HG03565 (cell line): ENCODE results near the gene CBX3.
"Not testable (repeated sequence)": the region's sequence is repeated elsewhere in the genome, so short reads cannot be mapped to it uniquely, and the experiment has no call there.

Experiments
- ATAC-seq: cut with Tn5 transposase; IDR thresholded peaks from one replicate; pipeline ENCODE4 v1.9.1; 2021; ENCODE audit warnings: mild to moderate bottlenecking, moderate library complexity; ENCODE audit not compliant: unreplicated experiment

Gene CBX3

DNA sequence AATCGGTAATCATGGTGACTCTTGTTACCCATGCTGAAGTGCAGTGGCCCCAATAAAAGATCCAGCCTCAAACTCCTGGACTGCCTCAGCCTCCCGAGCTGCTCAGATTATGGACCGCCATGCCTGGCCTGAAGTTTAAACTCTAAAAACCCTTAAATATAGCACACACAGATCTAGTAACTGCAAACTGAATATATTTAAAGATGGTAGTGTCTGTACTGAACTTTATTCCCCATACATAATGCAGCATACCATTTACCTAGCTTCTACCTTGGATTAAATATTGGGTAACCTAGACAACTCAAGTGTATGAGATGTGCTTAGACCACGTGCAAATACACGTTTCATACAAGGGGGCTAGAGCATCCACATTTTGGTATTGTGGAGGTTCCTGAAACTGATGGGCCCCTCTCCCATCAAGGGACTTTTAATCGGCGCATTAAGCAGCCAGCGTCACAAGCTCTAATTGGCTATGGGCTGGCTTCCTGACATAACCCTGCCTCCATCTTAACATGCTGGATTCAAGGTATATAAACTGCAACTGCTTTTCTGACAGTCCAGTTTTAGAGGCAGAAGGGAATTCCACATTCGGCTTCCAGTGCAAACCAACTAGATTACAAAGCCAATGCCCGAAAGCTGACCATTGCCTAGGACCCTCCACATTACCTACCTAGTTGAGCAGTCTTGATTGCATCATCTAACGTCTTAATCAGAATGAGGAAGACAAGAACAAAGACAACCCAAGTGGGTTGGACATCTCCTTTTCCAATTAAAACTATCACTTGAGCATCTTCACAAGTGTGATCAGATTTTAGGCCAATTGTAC, 14.0 kb upstream of the CBX3 start:
- ATAC-seq: no peak

DNA sequence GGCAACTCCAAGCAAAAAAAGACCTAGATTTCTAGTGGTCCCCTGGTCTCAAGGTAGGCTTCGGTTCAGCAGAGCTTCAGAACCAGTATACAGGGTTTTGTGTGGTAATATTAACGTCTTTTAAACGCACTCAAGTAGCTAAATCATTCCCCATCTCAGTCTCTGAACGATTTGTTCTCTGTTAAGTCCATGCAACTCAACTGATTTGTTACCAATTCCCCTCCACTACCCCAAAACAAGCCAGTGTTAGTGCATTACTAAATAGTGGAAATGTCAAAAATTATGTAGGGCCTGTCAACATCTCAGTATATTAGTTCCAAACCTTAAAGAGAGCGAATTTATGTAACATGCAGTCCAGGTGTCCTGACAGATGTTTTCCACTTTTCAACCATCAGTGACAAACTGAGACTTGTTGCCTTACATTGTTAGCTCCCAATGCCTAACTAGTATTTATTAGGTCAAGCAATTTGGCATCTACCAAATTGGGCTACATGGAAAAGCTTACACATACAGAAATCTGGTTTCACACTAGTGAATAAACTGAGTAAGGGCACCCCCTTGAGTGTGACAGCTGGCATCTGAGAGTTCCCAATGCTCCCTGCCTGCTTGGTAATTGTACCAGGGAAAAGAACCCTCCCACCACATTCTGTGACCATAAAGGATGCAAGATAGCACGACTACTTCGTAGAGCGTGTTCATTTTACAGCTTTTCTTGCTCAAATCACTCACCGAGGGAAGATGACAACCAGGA, 13.2 kb upstream of the CBX3 start:
- ATAC-seq: no peak

DNA sequence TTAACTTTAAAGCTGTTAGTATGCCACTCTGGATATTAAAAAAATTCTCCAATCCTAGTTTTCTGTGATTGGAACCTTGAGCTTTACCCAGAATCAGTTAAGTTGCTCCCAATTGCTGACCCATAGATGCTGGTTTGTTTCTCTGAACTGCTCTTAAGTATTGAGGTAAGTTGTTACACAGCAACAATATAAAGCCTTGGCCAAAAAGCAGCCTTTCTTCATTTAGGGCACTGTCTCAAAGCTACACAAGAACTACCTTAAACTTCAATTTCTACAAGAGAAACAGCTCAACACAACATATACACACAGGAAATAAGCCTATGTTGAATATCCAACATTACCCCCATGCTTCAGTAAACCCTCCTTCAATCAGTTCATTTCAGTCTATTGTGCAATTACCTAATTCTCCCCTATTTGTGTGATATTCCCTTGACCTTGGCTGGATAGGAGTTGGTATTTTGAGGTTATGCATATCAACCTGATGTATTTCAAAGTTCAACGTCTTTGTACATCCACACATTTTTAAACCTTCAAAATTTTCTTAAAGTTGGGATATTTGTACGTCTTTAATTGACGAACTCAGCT, 12.5 kb upstream of the CBX3 start:
- no peak for ATAC-seq

DNA sequence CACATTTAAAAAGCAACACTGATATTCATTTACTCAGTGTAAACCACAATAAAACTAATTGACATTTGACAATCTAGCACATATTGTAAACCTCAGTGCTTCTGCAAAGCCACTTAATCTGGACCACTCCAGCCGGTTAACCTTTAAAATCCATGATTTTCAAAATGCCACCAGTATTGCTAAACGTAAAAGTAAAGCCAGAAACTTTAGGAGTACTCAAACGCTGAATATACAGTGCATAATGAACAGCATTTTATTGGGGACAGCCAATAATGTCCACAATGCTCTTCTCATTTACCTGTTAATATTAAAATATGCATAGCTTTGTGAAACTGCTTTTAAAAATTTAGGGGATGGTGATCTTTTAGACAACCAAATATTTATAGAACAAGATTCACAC, 11.8 kb upstream of the CBX3 start:
- no peak for ATAC-seq

DNA sequence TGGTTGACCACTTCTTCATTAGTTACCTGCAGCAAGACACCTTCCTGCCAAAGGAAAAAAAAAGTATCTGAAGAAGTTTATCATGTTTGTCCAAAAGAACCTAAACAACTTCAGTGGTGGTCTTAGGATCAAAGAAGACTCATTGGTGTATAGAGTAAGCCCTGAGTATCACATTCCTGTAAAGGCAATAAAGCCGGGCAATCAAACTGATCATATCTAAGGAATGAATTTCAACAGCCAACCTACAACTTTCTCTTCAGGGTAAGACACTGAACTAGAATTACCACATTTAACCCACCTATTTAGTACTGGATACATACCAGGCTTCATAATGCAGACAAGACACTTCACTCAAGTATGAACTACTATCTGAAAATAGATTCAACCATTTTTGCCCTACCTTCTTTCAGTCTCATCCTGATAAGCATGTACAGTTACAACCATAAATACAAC, 11.1 kb upstream of the CBX3 start:
- no peak for ATAC-seq

DNA sequence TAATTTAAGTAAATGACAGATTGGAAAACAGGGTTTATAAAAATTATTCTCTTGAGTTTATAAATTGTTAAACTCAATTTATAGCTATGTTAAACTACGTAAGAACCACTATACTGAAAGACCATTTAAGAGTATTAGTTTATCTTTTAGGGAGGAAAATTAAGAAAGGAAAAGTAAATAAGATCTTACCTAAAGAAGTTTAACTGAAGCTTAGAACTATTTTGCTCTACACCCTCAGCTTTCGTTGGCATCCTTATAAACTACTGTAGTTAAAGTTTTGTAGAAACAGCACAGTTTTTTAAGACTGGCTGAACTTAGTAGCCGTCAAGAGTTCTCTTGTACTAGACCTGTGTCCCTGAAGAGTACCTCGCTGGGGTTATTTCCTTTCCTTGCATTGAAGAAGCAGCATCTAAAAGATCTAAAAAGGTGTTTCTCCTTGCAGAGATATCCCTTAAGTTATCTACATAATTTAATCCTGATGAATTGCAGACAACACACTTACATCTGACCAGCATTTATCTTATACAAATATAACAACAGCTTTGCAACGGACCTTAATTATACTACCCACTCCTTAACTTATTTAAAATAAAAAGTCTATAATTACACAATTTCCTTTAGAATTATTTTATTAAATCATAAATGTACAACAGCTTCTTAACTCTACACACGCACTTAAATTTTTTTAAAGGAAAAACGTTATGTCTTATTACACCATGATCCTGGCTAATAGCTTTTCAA, 10.1 kb upstream of the CBX3 start:
- ATAC-seq: no peak

DNA sequence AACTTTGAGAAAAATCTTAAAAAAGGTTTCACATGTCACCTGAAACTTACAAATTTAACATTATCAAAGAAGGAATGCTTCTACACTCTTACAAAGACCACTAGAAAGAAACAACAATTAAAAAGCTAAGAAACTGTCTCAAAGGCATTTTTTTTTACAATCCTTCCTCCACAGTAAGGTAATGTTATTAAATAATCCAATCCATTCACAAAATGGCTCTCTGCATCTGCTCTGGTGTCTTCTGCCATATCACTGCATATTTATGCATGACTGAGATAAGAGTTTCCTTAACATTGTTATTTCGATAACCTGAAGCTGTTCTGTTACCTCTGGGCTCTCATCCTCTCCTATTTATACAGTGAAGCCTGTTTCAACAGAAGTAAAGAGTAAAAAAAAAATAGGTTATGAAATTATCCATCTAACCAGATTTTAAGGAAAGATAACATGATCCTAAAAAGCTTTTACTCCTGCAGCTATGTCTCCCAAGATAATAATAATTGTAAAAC, 9.5 kb upstream of the CBX3 start:
- no peak for ATAC-seq

DNA sequence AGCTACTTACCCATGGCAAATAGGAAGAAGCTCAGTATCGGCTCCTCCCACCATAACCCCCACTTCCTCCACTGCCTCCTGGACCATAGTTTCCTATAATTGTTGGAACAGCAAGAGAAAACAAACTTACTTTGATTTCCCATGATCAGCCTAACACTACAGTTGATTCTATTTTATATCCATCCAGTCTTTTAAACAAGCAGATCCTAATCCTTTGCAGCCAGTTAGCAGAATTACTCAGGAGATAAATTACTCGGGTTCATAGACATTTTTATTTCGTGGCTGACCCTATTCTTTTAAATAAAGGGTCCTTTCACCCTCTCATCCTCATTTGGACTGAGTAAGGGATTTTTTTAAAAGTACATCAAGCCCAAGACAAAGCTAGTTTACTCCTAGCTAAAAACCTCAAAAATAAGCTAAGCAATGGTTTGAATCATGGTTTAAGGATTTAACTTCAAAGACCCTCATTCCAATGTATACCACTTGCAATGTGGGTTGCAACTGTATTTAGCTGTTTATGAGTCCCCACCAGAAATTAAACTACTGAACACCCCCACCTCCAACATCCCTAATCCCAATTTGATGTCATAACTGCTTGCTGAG, 9.0 kb upstream of the CBX3 start:
- no peak for ATAC-seq

DNA sequence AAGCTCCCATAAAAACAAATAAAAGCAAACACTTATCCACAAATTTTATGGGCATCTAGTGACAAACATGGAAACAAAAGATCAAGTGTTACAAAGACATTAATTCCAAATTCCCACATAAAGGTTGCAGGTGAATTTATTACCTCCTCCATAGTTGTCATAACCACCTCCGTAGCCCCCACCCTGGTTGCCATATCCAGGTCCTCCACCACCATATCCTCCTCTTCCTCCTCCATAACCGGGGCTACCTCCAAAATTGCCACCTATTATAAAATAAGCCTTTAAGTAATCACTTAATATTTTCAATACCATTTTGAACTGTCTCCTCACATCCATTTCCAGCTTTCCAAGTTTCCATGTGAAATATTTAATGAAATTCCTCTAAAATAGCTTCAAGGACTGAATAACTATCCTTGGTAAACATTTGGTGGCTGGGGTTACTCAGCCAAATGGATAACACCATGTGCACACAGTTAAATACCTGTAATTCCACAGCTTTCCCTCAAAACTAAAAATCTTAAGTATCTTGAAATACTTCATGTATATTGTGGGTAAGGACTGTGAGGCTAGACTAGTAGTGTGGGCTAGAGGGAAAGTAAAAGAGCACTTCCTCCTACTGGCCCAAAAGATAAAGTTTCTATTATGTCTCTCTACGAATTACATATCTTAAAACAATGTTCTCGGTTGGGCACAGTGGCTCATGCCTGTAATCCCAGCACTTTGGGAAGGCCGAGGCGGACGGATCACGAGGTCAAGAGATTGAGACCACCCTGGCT, 7.9 kb upstream of the CBX3 start:
- ATAC-seq: no peak

DNA sequence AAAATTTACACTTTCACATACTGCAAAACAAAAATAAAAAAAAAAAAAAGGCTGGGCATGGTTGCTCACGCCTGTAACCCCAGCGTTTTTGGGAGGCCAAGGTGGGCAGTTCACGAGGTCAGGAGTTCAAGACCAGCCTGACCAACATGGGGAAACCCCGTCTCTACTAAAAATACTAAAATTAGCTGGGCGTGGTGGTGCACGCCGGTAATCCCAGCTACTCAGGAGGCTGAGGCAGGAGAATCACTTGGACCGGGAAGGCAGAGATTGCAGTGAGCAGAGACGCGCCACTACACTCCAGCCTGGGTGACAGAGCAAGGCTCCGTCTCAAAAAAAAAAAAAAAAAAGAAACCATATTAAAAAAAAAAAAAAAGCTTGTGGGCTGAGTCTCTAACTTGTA, 6.8 kb upstream of the CBX3 start:
- ATAC-seq: not testable (repeated sequence)

DNA sequence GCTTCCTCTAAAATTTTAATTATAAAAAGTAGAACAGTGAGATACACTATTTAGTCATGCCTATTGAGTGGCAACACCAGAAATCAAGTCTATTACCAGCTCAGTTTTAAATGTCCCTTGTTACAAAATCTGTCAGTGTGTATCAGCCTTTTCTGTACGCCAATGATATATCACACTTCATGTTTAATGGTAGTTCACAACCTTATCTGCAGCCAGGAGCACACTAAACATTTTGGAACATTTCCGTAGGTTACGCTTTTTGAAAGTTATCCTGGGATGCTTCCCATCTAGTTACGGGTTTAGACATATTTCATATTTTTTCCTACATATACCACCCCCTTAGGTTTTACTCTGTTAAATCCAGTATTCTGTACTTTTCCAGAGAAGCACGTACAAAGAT, 6.4 kb upstream of the CBX3 start:
- no peak for ATAC-seq

DNA sequence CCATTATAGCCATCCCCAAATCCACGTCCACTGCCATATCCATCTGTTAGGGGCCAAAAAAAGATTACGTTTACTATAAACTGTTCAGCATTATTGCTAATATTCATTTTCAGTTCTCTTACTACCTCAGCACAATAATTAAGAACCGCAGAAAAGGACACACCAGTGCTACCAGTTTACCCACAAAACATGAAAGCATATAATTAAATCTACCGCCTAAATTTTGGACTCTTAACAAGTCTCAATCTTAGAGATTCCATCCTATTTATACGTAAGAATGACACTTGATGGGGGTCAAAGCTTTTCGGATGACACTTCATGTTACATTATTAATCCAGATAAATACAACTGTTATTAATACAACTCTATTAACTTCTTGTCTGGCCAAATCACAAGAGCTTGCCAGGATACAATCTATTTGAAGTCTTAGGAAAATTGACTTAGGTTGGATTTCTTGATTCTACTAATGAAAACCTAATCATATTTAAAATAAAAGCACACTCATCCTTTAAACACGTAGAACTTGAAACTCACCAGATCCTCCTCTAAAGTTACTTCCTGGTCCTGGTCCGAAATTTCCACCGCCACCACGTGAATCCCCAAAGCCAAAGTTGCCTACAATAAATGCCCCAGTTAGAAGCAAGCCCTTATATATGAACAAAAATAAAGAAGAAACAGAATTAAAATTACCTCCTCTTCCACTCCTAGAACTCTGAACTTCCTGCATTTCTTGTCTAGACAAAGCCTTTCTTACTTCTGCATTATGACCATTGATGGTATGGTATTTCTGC, 5.5 kb upstream of the CBX3 start:
- no peak for ATAC-seq

DNA sequence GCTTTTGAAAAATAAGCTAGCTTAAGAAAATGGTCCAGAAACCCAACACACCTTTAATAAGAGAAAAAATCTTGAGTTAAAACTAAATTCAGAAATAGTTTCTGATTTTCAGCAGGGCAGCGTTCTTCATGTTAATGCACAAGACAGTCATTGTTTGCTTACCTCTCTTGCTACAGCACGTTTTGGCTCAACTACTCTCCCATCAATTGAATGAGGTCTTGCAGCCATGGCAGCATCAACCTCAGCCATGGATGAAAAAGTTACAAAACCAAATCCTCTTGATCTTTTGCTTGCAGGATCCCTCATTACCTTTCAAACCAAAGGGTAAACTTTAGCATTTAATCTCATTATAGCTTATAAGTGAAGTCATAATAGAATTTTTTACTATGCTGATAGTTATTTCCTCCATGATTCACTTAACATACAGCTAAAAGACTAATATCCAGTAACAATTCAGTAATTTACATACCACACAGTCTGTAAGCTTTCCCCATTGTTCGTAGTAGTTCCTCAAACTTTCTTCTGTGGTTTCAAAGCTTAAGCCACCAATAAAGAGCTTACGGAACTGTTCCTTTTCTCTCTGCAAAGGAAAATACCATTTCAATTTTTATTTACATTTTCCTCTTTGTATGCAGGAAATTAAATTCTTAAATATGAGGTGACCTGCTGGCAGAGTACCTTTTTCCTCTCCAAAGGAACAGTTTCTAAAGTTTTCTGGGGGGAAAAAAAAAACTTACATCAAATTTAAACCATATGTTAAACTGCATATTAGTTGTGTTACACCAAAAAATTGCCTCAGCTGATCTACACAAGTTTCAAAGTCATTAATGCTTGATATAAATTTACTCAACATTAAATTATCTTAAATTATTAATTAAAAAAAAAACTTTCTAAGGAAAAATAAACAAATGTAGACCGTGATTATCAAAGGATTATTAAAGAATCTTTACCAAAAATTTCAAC, 4.1 kb upstream of the CBX3 start:
- no peak for ATAC-seq

DNA sequence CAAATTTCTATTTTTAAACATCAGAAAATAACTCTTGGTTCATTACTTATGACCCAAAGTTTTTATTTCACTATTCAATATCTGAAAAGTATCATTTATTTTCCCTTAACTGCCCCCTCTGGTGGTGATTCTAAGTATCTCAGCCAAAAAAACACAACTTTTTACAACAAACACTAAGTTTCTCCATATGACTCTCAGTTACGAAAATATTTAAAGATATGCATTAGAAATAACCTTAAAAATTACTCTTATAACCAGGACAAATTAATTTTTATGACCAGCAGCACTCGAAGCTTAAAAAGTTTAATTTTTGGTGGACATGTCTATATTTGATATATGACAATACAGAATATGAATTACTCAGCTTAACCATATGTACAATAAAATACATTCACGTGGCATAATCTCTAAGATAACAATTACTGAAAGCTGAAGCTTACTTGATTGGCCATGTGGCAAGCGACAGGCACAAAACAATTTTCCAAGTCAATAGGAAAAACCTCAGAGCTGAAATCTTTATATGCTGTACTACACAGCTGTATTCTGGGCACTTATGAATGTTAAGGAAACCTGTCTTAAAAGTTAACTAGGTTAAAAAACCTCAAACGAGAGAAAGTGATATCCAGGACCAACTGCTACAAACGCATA, 3.3 kb upstream of the CBX3 start:
- no peak for ATAC-seq

DNA sequence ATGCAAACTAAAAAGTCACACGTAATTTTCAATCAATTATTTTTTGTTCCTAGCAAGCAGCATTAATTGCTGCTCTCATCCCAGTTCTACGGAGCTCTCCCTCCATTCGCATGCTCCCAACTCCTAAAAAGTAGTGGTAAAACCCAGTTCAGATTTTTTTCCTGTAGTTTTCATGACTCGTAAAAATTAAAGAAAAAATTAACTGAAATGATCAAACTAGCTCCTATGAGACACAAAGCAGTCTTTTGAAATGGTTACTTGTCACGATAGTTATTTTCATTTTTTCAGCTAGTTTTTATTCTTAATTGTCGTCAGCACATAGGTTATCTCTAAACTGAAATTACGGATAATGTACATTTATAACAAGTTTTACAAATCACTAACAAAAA, 2.8 kb upstream of the CBX3 start:
- ATAC-seq: no peak

DNA sequence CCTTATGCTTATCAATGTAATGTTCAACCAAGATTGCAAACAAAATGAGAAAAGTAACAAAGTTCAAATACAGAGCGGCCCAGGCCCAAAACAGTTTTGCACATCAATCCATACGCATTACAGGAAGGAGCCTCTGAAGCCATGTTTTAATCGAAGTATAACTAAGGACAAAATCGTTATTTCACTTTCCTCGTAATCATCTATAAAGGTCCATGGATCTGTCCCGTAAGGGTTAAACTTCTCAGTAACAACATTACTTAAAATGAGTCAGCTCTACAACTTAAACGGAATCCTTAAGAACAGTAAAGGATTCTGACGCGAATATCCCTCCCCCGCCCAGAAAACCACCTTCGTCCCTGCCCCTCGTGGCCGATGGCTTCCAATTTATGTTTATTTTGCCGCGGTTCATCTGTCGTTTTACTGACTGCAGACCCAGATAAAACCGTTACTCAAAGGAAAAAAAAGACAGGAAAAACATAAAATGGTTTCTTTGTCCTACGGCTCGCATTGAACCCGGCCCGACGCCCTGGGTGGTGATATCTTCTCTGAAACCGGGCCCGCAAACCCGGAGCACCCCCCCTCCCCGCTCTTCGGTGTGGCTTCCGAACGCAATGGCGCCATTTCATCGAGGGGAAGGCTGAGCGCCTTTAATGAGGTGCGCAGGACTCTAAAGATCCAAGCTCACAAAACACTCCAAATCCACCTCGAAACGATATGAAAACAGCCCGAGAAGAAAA, 2.1 kb upstream of the CBX3 start:
- ATAC-seq: no peak

DNA sequence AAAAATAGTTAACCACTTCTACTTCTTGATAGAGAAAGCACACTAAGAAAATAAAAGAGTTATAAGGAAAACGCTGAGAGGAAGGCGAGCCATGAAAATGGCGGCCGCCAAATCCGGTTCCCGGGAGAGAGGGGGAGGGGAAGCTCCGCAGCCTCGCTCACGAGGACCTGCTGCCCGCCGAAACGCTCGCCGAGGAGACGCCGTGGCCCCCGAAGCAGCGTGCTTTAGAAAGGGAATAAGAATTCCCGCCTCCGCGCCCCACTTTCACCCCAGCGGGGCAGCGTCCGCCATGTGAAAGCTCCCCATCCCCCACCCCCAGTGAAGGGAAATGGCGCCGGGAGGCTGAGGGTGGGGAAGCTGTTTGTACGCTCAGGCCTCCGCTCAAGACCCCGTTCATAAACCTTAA, 1.5 kb upstream of the CBX3 start:
- ATAC-seq: no peak
